Choroid plexus epithelial cell (primary cell): Measurements from ENCODE around the gene TACR1.

ENCODE experiments used
- DNase-seq: peaks from one replicate; pipeline ENCODE4 v3.0.0-alpha.2; 2010; ENCODE audit warnings: low read depth
- H3K4me3 ChIP-seq: 2 replicates; pipeline ENCODE4 v1.5.1; 2011; ENCODE audit warnings: low read depth, mild to moderate bottlenecking, control low read depth, low read length, moderate library complexity
- TF ChIP-seq, protein P1 (sequence below): conservative IDR thresholded peaks from 2 replicates; pipeline ENCODE4 v1.5.1; 2011; ENCODE audit warnings: low read depth, mild to moderate bottlenecking, control low read depth, inconsistent platforms, low read length, moderate library complexity

The TACR1 gene

DNA sequence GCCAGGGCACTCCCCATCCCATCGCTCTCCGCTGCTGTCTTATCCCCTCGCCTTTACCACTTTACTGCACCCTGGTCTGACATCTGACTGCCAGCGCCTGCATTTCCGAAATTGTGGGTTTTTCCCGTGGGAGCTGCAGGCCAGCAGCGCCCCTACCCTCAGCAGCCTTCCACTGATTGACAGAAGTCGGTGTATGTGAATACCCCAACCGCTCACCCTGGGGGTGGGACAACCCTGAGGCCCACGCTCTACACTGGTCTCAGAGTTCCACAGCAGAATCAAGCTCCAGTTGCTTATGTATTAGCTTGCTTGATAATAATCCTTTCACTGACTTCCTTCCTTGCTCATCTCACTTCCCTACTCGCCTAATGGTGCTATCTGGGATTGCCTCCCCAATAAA is 178.8 kb downstream of the TACR1 start:
- DNase-seq: no peak
- H3K4me3 ChIP-seq: no peak overlapping the region
- TF ChIP-seq, protein P1, sequence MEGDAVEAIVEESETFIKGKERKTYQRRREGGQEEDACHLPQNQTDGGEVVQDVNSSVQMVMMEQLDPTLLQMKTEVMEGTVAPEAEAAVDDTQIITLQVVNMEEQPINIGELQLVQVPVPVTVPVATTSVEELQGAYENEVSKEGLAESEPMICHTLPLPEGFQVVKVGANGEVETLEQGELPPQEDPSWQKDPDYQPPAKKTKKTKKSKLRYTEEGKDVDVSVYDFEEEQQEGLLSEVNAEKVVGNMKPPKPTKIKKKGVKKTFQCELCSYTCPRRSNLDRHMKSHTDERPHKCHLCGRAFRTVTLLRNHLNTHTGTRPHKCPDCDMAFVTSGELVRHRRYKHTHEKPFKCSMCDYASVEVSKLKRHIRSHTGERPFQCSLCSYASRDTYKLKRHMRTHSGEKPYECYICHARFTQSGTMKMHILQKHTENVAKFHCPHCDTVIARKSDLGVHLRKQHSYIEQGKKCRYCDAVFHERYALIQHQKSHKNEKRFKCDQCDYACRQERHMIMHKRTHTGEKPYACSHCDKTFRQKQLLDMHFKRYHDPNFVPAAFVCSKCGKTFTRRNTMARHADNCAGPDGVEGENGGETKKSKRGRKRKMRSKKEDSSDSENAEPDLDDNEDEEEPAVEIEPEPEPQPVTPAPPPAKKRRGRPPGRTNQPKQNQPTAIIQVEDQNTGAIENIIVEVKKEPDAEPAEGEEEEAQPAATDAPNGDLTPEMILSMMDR: no peak

- TF ChIP-seq, protein P1: no peak
- no peak overlapping the region for H3K4me3 ChIP-seq
- DNase-seq: no peak
Measured at GRCh38 chr2:75019790-75020189, 179.5 kb downstream of the TACR1 start.

- no peak for DNase-seq
- H3K4me3 ChIP-seq: no peak overlapping the region
- TF ChIP-seq, protein P1: no peak
Measured at GRCh38 chr2:75018162-75018561, 181.2 kb downstream of the TACR1 start.

GRCh38 chr2:75012080-75012479 is 187.2 kb downstream of the TACR1 start:
- no peak for DNase-seq
- TF ChIP-seq, protein P1: no peak
- H3K4me3 ChIP-seq: no peak overlapping the region

DNA sequence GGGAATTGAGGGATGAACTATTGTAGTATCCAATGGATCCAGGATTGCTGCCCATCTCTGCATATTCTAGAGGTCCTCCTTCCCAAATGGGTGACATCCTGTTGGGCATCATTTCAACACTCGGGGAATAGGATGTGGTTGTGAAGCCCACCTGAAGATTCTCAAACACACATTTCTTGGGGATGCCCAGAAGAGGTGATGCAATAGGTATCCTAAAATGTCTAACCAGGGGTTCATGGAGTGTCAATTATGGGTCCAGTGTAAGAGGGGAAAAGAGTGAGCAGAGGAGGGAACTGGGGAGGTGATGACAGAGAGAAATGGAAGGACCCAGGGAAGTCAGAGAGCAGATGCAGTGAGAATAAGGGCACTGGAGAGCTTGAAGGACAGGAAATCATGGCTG is 188.7 kb downstream of the TACR1 start:
- TF ChIP-seq, protein P1: no peak
- no peak for DNase-seq
- H3K4me3 ChIP-seq: no peak overlapping the region

- TF ChIP-seq, protein P1: no peak
- DNase-seq: no peak
- H3K4me3 ChIP-seq: no peak overlapping the region
Measured at GRCh38 chr2:75007819-75008218, 191.5 kb downstream of the TACR1 start.

DNA sequence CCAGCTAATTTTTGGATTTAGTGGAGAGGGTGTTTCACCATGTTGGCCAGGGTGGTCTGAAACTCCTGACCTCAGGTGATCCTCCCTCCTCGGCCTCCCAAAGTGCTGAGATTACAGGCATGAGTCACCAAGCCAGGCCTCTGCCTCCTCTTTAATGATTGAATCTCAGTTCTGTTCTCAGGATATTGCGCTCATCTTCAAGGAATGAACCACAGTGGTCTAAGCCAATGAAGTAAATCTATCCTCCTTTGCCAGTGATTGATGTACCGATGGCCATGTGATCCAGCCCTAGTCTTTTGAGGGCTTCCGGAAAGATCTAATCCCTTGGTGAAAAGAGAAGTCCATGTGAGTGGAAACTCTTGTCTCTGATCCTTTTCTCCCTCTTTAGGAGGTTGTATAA is 192.3 kb downstream of the TACR1 start:
- no peak for DNase-seq
- no peak overlapping the region for H3K4me3 ChIP-seq
- TF ChIP-seq, protein P1: no peak
